Stimulated activated CD8-positive, alpha-beta memory T cell treated with anti-CD3 and anti-CD28 coated beads, Interleukin-15, amount 100 ng/mL, for 4 hours (primary cell): ENCODE results near the gene LHFPL2.
"Not testable (repeated sequence)": the region's sequence is repeated elsewhere in the genome, so short reads cannot be mapped to it uniquely, and the experiment has no call there.

Experiments used
- DNase-seq, 2 donors: peaks; one replicate each; pipeline ENCODE4 v3.0.0-alpha.2; 2020; ENCODE audit warnings: low read depth in 2 of 2

Gene LHFPL2

DNA sequence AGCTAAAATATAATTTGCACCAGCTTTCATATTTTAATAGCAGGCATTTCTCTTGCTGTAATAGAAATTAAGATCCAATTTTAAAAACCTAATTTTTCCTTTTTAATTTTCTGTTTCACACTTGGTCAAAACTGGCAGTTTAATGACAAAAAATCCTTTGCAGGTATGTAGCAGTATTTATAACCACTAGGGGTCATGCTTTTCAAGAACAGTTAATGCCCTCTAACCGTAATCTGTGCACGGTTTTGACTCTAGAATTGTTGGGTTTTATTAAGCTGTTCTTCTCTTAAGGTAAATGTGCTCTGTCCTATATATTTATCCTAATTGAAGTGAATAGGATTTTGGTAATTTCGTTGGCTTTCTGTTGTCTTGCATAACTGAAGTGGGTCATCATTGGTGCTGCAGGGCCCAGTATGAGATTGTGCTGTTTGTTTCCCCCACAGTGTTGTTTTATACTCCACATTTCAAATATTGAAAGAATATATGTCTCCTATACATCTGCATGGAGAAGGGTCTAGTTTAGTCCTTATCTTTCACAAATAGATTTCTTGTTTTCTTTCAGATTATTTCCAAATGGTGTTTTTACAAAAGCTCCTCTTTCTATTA lies 180.7 kb downstream of the LHFPL2 start:
- no peak for DNase-seq

- DNase-seq: no peak
Measured at GRCh38 chr5:78467140-78467539, 181.4 kb downstream of the LHFPL2 start.

- DNase-seq: no peak
Measured at GRCh38 chr5:78458843-78459242, 189.7 kb downstream of the LHFPL2 start.

GRCh38 chr5:78457507-78457906 lies 191.1 kb downstream of the LHFPL2 start:
- not testable (repeated sequence) for DNase-seq

DNA sequence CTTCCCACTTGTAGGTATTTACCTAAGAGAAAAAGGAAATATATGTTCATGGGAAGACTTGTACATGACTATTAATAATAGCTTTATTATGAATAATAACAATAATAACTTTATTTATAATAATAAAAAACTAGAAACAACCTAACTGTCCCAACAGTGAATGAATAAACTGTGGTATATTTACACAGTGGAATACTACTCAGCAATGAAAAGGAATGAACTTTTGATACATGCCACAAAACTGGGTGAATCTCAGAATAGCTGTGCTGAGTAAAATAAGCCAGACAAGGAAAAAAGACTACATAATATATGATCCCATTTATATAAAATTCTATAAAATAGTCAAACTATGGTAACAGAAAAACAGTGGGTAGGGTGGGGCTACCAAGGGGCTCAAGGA lies 199.5 kb downstream of the LHFPL2 start:
- no peak for DNase-seq

DNA sequence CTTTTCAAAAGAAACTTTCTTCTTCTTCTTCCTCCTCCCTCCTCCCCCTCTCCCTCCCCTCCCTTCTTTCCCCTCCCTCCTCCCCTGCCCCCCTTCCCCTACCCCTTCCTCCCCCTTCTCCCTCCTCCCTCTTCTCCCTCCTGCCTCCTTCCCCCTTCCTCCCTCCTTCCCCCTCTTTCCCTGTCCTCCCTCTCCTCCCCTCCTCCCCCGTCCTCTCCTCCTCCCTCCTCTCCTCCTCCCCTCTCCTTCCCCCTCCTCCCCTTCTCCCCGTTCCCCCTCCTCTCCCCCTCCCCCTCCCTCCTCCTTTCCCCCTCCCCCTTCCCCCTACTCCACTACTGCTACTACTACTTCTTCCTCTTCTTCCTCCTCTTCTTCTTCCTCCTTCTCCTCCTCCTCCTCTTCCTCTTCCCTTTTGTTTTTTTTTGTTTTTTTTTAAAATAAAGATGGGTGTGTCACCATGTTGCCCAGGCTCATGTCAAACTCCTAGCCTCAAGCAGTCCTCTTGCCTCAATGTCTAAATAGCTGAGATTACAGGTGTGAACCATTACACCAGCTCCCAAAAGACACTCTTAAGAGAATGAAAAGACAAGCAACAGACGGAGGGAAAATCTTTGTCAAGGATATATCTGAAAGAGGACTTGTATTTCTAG lies 200.7 kb downstream of the LHFPL2 start:
- no peak for DNase-seq
